Neural crest cell (in vitro differentiated cells): ENCODE data around the gene HARS1. TPM values are rescaled to one million over a fixed set of nuclear protein-coding genes. Genes with fewer than 3 reads are reported as not detected.
"Not testable (repeated sequence)": the region's sequence is repeated elsewhere in the genome, so short reads cannot be mapped to it uniquely, and the experiment has no call there.

ENCODE experiments used
- DNase-seq: peaks from one replicate; pipeline ENCODE4 v3.0.0; 2021; ENCODE audit warnings: low read depth, mixed read lengths, low spot score
- H3K27ac Mint-ChIP-seq: one replicate; pipeline ENCODE4 v1.8.0; 2021; ENCODE audit warnings: mild to moderate bottlenecking, mixed read lengths; ENCODE audit not compliant: unreplicated experiment
- H3K27me3 Mint-ChIP-seq: 2 replicates; pipeline ENCODE4 v1.8.0; 2021; ENCODE audit warnings: low read depth, mild to moderate bottlenecking, mixed read lengths
- H3K36me3 Mint-ChIP-seq: 2 replicates; pipeline ENCODE4 v1.8.0; 2021; ENCODE audit warnings: low read depth, mild to moderate bottlenecking, mixed read lengths
- H3K4me1 Mint-ChIP-seq: 2 replicates; pipeline ENCODE4 v1.8.0; 2021; ENCODE audit warnings: mixed read lengths
- H3K4me3 Mint-ChIP-seq: one replicate; pipeline ENCODE4 v1.8.0; 2021; ENCODE audit warnings: mild to moderate bottlenecking, mixed read lengths
- H3K9me3 Mint-ChIP-seq: 2 replicates; pipeline ENCODE4 v1.8.0; 2021; ENCODE audit warnings: mixed read lengths
- total RNA-seq: library from RNA; stranded (reverse); gene quantifications from 2 replicates; pipeline ENCODE4 v1.2.1, GENCODE V29; 2021
- TF ChIP-seq, protein P1 (sequence below): fragments of 200-600 bp; sonication (generic); conservative IDR thresholded peaks from 2 replicates; pipeline ENCODE4 v1.5.0; 2021; ENCODE audit warnings: antibody characterized with exemption, mild to moderate bottlenecking

The HARS1 gene
- total RNA-seq, 1 donor from 2014 or later: 98.7 TPM

DNA sequence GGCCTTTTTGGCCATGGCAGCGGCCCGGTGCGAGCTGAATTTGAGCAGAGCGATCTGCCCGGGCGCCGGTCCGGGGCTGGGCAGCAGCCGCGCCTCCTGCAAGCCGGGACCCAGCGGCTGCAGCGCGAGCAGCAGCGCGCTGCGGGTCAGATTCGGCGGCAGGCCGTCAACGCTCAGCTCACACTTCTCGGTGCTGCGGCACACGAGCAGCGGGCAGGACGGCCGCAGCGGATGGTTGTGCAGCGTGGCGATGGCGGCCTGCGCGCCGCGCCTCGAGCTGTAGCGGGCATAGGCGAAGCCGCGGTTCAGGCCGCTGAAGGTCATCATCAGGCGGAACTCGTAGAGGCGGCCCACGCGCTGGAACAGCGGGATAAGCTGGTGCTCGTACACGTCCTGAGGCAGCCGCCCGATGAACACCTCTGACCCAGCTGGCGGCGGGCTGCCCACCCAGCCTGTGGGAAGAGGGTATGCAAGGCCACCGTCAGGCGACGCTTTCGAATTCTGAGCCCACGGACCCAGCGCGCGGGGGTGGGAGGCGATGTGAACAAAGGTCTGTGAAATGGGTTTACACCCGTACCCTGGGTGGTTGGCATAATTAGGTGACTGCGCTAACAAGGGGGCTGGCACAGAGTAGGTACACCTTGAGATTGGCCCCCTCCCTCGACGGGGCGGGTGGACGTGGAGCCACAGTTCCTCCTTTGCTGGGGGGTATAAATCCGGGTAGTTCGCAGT lies 18.5 kb downstream of the HARS1 start:
- Mint-ChIP-seq H3K4me1 (peaks cover 2% of the 10 kb centered on the region), H3K9me3 (no peaks in the 10 kb centered on the region), H3K27me3 (no peaks in the 10 kb centered on the region), H3K36me3 (peaks cover 18% of the 10 kb centered on the region), H3K4me3 (no peak overlapping the region), H3K27ac (no peak overlapping the region)
- TF ChIP-seq, protein P1, sequence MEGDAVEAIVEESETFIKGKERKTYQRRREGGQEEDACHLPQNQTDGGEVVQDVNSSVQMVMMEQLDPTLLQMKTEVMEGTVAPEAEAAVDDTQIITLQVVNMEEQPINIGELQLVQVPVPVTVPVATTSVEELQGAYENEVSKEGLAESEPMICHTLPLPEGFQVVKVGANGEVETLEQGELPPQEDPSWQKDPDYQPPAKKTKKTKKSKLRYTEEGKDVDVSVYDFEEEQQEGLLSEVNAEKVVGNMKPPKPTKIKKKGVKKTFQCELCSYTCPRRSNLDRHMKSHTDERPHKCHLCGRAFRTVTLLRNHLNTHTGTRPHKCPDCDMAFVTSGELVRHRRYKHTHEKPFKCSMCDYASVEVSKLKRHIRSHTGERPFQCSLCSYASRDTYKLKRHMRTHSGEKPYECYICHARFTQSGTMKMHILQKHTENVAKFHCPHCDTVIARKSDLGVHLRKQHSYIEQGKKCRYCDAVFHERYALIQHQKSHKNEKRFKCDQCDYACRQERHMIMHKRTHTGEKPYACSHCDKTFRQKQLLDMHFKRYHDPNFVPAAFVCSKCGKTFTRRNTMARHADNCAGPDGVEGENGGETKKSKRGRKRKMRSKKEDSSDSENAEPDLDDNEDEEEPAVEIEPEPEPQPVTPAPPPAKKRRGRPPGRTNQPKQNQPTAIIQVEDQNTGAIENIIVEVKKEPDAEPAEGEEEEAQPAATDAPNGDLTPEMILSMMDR: no peak
- no peak for DNase-seq

DNA sequence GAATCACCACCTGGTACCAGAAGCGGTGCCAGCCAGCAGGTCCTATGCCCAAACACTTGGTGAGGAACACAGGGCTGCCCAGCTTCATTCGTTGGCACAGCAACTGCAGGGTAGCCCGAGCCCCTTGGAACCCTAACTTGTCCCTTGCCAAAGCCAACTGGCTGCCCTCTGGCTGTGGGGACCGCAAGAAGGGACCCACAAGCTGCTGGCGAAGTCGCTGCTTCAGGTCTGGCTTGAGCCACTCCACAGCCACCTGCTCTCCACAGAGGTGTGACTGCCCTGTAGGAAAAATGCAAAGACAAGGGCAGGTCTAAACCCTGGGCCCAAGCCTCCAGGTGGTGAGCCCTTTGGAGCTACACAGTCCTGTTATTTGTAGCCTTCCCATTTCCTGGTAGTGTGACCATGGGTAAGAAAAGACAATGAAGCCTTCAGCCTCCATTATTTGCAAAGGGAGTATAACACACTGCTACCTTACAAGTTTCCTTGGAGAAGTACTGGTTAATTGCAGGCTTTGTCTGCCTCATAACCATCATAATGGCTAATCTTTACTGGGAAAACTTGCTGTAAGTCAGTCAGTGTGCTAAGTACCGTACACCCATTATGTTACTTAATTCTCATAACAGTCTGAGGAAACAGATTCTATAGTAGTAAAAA lies 19.6 kb downstream of the HARS1 start:
- H3K27me3 Mint-ChIP-seq: no peaks in the 10 kb centered on the region
- peaks cover 20% of the 10 kb centered on the region for H3K36me3 Mint-ChIP-seq
- no peak overlapping the region for H3K4me3 Mint-ChIP-seq
- H3K9me3 Mint-ChIP-seq: no peaks in the 10 kb centered on the region
- H3K27ac Mint-ChIP-seq: no peak overlapping the region
- peaks cover 9% of the 10 kb centered on the region for H3K4me1 Mint-ChIP-seq
- TF ChIP-seq, protein P1: no peak
- DNase-seq: no peak

DNA sequence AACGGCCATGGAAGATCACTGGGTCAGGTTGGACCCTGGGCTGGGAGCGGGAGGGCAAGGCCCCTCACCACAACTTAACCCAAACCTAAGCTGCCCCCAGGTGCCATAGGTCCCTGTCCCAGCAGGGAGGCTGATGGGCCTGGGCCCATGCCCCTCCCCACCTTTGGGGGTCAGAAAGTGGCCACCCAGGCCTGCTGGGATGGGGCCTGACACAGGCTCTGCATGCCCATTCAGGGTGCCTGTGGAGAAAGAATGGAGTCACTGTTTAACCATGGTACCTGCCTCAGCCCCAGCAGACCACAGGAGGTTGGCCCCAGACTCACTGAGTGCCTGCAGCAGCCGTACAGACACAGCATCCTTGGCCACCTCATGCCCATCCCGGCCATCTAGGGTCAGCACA lies 20.1 kb downstream of the HARS1 start:
- H3K4me3 Mint-ChIP-seq, H3K27ac Mint-ChIP-seq, DNase-seq, H3K27me3 Mint-ChIP-seq, H3K9me3 Mint-ChIP-seq: not testable (repeated sequence)
- Mint-ChIP-seq H3K36me3 (peaks cover 20% of the 10 kb centered on the region), H3K4me1 (peaks cover 14% of the 10 kb centered on the region)

DNA sequence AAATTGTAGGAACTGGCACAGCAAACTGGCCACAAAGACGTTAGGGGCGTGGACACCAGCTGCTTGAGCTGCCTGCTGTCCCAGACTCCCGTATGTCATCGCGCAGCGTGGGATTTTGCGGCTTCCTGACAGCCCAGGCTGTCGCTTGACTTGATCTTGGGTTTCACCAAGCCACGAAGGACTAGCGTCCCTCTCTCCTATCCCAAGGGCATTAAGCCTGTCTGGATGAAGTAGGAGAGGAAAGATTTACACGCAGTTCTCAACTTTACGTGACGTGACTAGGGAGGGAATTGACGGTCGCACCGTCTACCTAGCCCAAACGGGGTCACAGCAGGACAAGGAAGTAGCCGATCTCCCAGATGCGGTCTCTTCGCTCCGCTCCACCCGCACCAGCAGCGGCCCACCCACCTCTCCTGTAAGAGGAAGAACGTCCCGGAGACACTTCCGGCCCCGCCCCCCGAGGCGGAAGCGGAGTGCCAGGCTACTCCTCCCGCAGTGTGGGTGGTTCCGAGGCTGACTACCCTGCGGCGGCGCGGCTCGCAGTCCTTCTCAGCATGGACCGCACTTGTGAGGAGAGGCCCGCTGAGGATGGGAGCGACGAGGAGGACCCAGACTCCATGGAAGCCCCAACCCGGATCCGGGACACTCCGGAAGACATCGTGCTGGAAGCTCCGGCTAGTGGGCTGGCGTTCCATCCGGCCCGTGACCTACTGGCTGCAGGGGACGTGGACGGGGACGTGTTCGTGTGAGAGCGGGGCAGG lies 26.6 kb downstream of the HARS1 start, which contains the start of gene WDR55:
Gene WDR55, plus strand, starts transcription at position 546 of the 761 bp plus-strand sequence. Its CDS starts 9 bp downstream, at position 555.
- Mint-ChIP-seq H3K4me1 (peaks cover 28% of the 10 kb centered on the region), H3K9me3 (no peaks in the 10 kb centered on the region), H3K4me3 (peak within 1 kb of the TSS; percentile 95), H3K27me3 (no peaks in the 10 kb centered on the region), H3K27ac (peak within 1 kb of the TSS; percentile 97), H3K36me3 (peaks cover 21% of the 10 kb centered on the region)
- TF ChIP-seq, protein P1: no peak
- DNase-seq: peak; percentile 89

DNA sequence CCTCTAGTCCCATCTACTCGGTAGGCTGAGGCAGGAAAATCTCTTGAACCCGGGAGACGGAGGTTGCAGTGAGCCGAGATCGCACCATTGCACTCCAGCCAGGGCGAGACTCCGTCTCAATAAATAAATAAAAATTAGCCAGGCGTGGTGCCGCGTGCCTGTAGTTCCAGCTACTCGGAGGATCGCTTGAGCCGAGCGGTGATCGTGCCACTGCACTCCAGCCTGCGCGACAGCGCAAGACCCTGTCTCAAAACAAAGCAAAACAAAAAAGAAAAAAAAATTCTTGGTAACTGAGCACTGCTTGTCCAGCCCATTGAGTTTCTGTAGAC lies 27.2 kb downstream of the HARS1 start:
- TF ChIP-seq, protein P1: no peak
- H3K27ac Mint-ChIP-seq: no peak overlapping the region
- H3K4me3 Mint-ChIP-seq: peak overlapping the region; percentile 95
- H3K27me3 Mint-ChIP-seq: no peaks in the 10 kb centered on the region
- peaks cover 22% of the 10 kb centered on the region for H3K36me3 Mint-ChIP-seq
- DNase-seq: no peak
- H3K9me3 Mint-ChIP-seq: no peaks in the 10 kb centered on the region
- H3K4me1 Mint-ChIP-seq: peaks cover 28% of the 10 kb centered on the region

DNA sequence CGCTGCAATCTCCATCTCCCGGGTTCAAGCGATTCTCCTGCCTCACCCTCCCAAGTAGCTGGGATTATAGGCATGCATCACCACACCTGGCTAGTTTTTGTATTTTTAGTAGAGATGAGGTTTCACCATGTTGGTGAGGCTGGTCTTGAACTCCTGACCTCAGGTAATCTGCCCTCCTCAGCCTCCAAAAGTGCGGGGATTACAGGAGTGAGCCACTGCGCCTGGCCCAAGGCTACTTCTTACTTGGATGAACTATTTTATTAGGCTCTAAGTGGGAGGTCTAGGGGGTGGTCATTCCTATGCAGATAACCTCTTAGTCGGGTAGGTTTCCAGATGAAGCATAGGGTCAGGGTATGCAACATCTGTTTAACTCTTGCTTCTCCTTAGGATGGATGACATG lies 30.8 kb downstream of the HARS1 start:
- not testable (repeated sequence) for H3K27me3 Mint-ChIP-seq, H3K9me3 Mint-ChIP-seq, H3K4me3 Mint-ChIP-seq, H3K27ac Mint-ChIP-seq, DNase-seq
- Mint-ChIP-seq H3K4me1 (peaks cover 14% of the 10 kb centered on the region), H3K36me3 (peaks cover 18% of the 10 kb centered on the region)
